ENCODE results near the gene ZNF365.

DNA sequence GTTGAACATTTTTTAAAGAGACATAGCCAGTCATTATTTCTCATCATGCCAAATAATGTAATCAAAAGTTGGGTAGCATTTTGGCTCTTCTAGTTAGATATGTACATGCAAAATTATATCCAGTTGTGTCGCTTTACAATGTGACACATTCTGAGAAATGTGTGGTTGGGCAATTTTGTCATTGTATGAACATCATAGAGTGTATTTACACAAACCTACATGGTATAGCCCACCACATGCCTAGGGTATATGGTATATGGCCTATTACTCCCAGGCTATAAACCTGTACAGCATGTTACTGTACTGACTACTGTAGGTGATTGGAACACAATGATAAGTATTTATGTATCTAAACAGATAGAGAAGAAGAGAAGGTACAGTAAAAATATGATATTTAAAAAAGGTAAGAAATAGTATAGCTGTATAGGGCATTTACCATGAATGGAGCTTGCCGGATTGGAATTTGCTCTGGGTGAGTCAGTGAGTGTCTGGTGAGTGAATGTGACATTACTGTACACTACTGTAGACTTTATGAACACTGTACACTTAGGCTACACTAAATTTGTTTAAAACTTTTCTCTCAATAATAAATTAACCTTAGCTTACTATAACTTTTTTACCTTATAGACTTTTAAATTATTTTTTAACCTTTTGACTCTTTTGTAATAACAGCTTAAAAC lies 16.5 kb downstream of the ZNF365 start:
- TF ChIP-seq CTCF (IDR thresholded peaks at IDR 0.05; ENCODE audit: poor library complexity, severe bottlenecking) (no peak), EZH2 (IDR thresholded peaks at IDR 0.05; ENCODE audit: borderline replicate concordance, insufficient read depth, low read length, poor library complexity, severe bottlenecking) (no peak), TAF1 (IDR thresholded peaks at IDR 0.05; ENCODE audit: low read depth) (no peak)
